Stimulated activated naive B cell treated with anti-CD40 and anti-IgM and Interleukin-4, amounts not matched to agents 10 μg/mL and 1 μg/mL and 100 μg/mL, for 72 hours (primary cell): ENCODE results near the gene RNF13.
"Not testable (repeated sequence)": the region's sequence is repeated elsewhere in the genome, so short reads cannot be mapped to it uniquely, and the experiment has no call there.

Experiments used
- ATAC-seq, 2 donors: fragments of 150-1000 bp; cut with Tn5 transposase; replicated peaks; 2 replicates each; pipeline ENCODE4 v1.10.0; 2021; ENCODE audit warnings: moderate library complexity in 1 of 2
- DNase-seq: peaks from one replicate; pipeline ENCODE4 v3.0.0; 2021
- H3K27ac Mint-ChIP-seq: one replicate; pipeline ENCODE4 v1.8.0; 2022; ENCODE audit warnings: mild to moderate bottlenecking, mixed read lengths
- H3K27me3 Mint-ChIP-seq, 2 donors: one replicate each; pipeline ENCODE4 v1.8.0; 2022; ENCODE audit warnings: mixed read lengths in 2 of 2
- H3K36me3 Mint-ChIP-seq, 2 donors: one replicate each; pipeline ENCODE4 v1.8.0; 2022; ENCODE audit warnings: mixed read lengths in 2 of 2, mild to moderate bottlenecking in 1 of 2
- H3K4me1 Mint-ChIP-seq, 2 donors: one replicate each; pipeline ENCODE4 v1.8.0; 2022; ENCODE audit warnings: mixed read lengths in 2 of 2, mild to moderate bottlenecking in 1 of 2
- H3K4me3 Mint-ChIP-seq, 2 donors: one replicate each; pipeline ENCODE4 v1.8.0; 2022; ENCODE audit warnings: mild to moderate bottlenecking in 2 of 2, mixed read lengths in 2 of 2, moderate library complexity in 1 of 2
- H3K9me3 Mint-ChIP-seq, 2 donors: one replicate each; pipeline ENCODE4 v1.8.0; 2022; ENCODE audit warnings: mixed read lengths in 2 of 2, mild to moderate bottlenecking in 1 of 2

Gene RNF13

DNA sequence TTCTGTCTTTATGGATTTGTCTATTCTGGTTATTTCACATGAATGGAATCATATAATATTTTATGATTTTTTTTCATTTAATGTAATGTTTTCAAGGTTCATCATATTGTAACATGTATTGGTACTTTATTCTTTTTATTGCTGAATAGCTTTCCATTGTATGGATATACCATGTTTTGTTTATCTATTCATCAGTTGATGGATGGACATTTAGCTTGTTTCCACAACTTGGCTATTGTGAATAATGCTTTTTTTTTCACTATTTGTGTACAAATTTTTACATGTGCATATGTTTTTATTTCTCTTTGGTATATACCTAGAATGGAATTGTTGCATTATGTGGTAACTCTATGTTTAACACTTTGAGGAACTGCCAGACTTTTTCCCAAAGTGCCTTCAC is 93.0 kb downstream of the RNF13 start:
- no peak for ATAC-seq
- no peaks in the 10 kb centered on the region for H3K4me1 Mint-ChIP-seq
- no peak for DNase-seq
- H3K27me3 Mint-ChIP-seq: no peaks in the 10 kb centered on the region
- no peaks in the 10 kb centered on the region for H3K9me3 Mint-ChIP-seq
- peaks cover 7 to 11% of the 10 kb centered on the region in 2 donors for H3K36me3 Mint-ChIP-seq
- no peak overlapping the region for H3K27ac Mint-ChIP-seq
- no peak overlapping the region for H3K4me3 Mint-ChIP-seq

DNA sequence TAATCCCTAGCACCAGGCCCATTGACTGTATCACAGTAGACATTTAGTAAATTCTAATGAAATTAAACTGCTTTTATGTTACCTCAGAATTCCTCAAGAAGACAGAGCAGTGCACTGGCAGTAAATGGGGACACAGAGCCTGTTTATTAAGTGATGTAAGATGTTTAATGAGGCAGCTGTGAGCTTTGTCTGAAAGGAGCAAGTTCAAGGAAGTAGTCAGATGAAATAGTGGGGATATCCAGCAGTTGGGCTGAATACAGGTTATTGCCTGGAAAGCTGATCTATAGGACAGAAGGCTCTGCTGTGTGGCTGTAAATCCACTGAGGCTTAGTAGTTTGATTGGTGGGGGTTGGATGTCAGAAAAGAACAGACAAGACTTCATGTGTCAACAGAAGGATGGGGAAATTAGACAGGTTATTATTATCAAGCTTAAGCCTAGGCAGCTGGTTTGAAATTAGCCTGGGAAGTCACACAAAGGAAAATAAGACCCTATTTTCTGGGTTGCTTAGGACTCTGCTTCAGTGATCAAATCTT is 95.5 kb downstream of the RNF13 start:
- Mint-ChIP-seq H3K36me3 (peaks cover 9 to 14% of the 10 kb centered on the region in 2 donors), H3K4me1 (no peaks in the 10 kb centered on the region), H3K9me3 (no peaks in the 10 kb centered on the region), H3K27me3 (no peaks in the 10 kb centered on the region), H3K27ac (no peak overlapping the region), H3K4me3 (no peak overlapping the region)
- no peak for DNase-seq
- no peak for ATAC-seq

DNA sequence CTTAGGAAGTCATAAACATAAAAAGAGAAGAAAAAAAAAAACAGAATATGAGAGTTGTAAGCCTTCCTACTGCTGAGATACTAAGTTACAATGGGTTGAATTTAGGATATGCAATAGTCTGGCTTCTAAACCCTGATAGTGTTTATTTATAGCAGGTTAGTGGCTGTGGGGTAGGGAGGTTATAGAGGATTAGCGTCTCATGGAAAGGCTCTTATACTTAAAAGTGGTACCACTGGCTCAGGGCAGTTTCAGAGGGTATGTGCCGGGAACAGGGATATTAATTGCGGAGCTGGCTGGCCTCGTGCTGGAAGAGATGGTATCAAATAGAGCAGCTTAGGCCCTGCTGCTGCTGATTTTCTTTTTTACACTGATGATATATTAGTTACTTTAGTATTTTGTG is 96.9 kb downstream of the RNF13 start:
- H3K4me1 Mint-ChIP-seq: no peaks in the 10 kb centered on the region
- H3K27ac Mint-ChIP-seq: no peak overlapping the region
- DNase-seq (no peak), ATAC-seq (no peak)
- H3K27me3 Mint-ChIP-seq: no peaks in the 10 kb centered on the region
- H3K9me3 Mint-ChIP-seq: no peaks in the 10 kb centered on the region
- H3K4me3 Mint-ChIP-seq: no peak overlapping the region
- H3K36me3 Mint-ChIP-seq: peaks cover 14 to 19% of the 10 kb centered on the region in 2 donors

DNA sequence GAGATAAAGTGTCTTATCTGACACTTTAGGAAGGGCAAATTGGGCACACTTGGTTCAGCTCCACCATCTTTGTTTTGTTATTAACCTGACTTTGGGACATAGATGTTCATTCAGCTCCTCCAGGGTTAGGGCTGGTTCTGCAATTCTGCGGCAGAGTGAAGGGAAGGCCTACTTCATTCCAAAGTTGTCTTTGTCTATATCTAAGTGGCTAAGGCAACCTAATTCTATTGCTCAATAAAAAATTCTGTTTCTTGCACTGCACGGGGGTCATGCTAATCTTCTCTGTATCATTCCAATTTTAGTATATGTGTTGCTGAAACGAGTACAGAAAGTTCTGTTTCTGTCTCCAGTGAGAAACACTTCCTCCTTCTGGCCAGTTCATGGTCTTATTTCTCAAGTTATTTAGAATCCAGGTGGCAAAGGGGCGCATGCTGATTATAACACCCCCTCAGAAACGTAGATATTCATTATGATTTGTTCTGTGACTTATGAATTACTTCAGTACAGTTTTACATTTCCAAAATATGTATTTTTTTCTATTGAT is 104.2 kb downstream of the RNF13 start:
- no peaks in the 10 kb centered on the region for H3K9me3 Mint-ChIP-seq

DNA sequence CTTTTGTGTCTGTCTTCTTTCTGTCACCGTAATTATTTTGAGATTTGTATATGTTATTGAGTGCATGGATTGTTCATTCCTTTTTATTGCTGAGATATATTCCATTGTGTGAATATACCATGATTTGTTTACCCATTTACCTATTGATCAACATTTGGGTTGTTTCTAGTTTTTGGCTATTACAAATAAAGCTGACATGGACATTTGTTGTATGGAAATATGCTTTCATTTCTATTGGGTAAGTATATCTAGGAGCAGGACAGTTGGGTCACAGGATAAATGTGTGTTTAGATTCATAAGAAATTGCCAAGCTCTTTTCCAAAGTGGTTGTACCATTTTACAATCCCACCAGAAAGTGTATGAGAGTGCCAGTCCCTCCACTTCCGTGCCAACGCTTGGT is 106.5 kb downstream of the RNF13 start:
- no peak for DNase-seq
- no peak overlapping the region for H3K27ac Mint-ChIP-seq

More for the DNA sequence above, 104.2 kb downstream of the RNF13 start:
- DNase-seq (no peak), ATAC-seq (no peak)
- H3K36me3 Mint-ChIP-seq: peaks cover 32 to 37% of the 10 kb centered on the region in 2 donors
- no peaks in the 10 kb centered on the region for H3K27me3 Mint-ChIP-seq
- peaks cover 7% of the 10 kb centered on the region in 2 donors for H3K4me1 Mint-ChIP-seq
- no peak overlapping the region for H3K27ac Mint-ChIP-seq
- H3K4me3 Mint-ChIP-seq: no peak overlapping the region

DNA sequence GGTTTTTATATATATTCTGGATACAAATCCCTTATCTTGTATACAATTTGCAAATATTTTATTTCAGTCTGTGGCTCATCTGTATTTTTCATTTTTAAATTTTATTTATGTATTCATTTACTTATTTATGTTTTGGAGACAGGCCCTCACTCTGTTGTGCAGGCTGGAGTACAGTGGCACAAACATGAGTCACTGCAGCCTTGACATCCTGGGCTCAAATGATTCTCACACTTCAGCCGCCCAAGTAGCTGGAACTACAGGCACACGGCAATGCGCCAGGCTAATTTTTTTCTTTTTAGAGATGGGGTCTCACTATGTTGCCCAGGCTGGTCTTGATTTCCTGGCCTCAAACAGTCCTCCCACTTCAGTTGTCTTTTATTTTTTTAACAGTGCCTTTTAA is 107.1 kb downstream of the RNF13 start:
- DNase-seq: no peak
- Mint-ChIP-seq H3K36me3 (peaks cover 21 to 24% of the 10 kb centered on the region in 2 donors), H3K9me3 (no peaks in the 10 kb centered on the region), H3K27me3 (no peaks in the 10 kb centered on the region), H3K4me1 (peaks cover 7% of the 10 kb centered on the region in 2 donors), H3K4me3 (no peak overlapping the region), H3K27ac (no peak overlapping the region)
- no peak for ATAC-seq

More for the DNA sequence above, 106.5 kb downstream of the RNF13 start:
- peaks cover 22 to 28% of the 10 kb centered on the region in 2 donors for H3K36me3 Mint-ChIP-seq
- H3K4me1 Mint-ChIP-seq: peaks cover 7% of the 10 kb centered on the region in 2 donors
- no peak overlapping the region for H3K4me3 Mint-ChIP-seq
- no peak for ATAC-seq
- H3K27me3 Mint-ChIP-seq: no peaks in the 10 kb centered on the region
- H3K9me3 Mint-ChIP-seq: no peaks in the 10 kb centered on the region

DNA sequence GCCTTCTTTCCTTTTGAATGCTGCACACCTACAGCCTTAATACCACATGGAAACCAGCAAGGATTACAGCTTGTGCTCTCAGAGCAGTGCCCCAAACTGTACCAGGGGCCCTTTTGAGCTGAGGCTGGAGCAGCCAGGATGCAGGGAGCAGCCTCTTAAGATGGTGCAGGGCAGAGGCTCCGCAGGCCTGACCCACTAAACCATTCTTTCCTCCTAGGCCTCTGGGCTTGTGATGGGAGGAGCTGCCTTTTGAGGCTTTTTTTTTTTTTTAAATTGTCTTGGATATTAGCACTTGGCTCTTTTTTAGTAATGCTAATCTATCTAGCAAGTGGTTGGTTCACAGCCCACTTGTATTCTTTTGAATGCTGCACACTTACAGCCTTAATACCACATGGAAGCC is 120.0 kb downstream of the RNF13 start:
- peaks cover 4 to 11% of the 10 kb centered on the region in 2 donors for H3K9me3 Mint-ChIP-seq
- DNase-seq (no peak), ATAC-seq (no peak)
- no peak overlapping the region for H3K4me3 Mint-ChIP-seq
- peaks cover 46 to 70% of the 10 kb centered on the region in 2 donors for H3K36me3 Mint-ChIP-seq
- H3K27me3 Mint-ChIP-seq: no peaks in the 10 kb centered on the region
- peaks cover 5 to 17% of the 10 kb centered on the region in 2 donors for H3K4me1 Mint-ChIP-seq
- H3K27ac Mint-ChIP-seq: no peak overlapping the region

DNA sequence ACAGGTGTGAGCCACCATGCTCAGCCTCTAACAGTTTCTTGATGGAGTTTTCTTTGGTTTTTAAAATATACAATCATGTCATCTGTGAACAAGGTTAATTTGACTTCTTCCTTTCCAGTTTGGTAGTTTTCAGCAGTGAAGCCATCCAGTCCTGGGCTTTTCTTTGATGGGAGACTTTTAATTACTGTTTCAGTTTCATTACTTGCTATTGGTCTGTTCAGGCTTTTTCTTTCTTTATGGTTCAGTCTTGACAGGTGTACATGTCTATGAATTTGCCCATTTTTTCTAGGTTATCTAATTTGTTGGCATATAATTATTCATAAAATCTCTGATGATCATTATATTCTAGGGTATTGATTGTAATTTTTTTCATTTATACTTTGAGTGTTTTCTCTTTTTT is 120.8 kb downstream of the RNF13 start:
- Mint-ChIP-seq H3K9me3 (peaks cover 4 to 11% of the 10 kb centered on the region in 2 donors), H3K27me3 (no peaks in the 10 kb centered on the region), H3K4me1 (peaks cover 5 to 17% of the 10 kb centered on the region in 2 donors), H3K27ac (peak overlapping the region; percentile 54), H3K4me3 (no peak overlapping the region), H3K36me3 (peaks cover 50 to 73% of the 10 kb centered on the region in 2 donors)
- no peak for DNase-seq
- ATAC-seq: no peak

DNA sequence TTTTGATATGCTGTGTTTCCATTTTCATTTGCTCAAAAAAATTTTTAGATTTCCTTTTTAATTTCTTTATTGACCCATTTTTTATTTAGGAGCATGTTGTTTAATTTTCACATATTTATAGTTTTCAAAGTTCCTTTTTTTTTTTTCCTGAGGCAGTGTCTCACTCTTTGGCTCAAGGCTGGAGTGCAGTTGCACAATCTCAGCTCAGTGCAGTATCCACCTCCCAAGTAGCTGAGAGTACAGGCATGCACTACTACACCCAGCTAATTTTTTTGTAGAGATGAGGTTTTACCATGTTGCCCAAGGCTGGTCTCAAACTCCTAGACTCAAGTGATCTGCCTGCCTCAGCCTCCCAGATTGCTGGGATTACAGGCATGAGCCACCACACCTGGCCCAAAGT is 121.5 kb downstream of the RNF13 start:
- ATAC-seq (no peak), DNase-seq (no peak)
- Mint-ChIP-seq H3K4me1 (peaks cover 9 to 17% of the 10 kb centered on the region in 2 donors), H3K4me3 (no peak overlapping the region), H3K9me3 (peaks cover 4 to 11% of the 10 kb centered on the region in 2 donors), H3K36me3 (peaks cover 52 to 72% of the 10 kb centered on the region in 2 donors), H3K27me3 (no peaks in the 10 kb centered on the region), H3K27ac (no peak overlapping the region)

DNA sequence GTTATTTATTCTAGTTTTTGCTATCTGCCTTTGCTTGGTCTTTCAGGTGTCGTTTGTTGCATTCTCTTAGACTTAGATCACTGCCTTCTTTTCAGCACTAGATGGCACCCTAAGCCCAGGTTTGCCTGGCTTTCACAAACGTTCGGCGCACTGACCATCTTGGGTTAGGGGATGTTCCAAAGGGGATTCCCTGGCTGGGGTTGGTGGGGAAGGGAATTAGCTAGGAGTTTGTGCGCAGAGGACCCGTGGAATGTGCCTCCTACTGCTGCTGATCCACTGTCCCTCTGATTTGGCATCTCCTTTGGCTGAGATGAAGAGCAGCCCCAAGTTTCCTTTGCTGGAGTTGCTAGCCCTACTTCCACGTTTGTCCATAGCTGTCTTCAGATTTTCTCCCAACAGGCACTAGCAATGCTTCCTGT is 123.8 kb downstream of the RNF13 start:
- H3K27ac Mint-ChIP-seq: no peak overlapping the region
- peak in 1 of 2 donors; percentile 41 for ATAC-seq
- peaks cover 6 to 12% of the 10 kb centered on the region in 2 donors for H3K4me1 Mint-ChIP-seq
- peaks cover 4 to 9% of the 10 kb centered on the region in 2 donors for H3K9me3 Mint-ChIP-seq
- H3K36me3 Mint-ChIP-seq: peaks cover 40 to 61% of the 10 kb centered on the region in 2 donors
- H3K4me3 Mint-ChIP-seq: no peak overlapping the region
- no peaks in the 10 kb centered on the region for H3K27me3 Mint-ChIP-seq
- DNase-seq: no peak

DNA sequence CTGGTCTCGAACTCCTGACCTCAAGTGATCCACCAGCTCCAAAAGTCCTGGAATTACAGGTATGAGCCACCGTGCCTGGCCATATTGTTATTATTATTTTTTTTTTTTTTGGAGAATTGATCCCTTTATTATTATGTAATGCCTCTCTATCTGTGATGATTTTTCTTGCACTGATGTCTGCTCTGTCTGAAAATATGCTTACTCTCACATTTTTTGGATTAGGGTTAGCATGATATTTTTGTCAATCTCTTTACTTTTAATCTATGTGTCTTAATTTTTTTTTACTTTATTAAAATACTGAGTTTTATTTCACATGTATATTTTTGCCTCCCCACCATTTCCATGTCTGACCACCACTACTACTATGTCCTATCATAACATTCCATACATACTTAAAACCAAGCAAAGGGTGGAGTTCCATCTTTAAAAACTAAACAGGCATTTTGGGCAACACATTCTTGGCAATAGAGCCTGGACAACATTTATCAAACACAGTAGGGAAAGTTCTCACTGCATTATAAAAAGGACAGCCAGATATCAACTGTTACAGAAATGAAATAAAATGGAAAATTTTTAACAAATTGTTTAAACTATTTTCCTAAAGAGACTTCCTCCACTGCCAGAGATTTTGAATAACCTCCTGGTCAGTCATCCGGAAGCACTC is 125.5 kb downstream of the RNF13 start:
- not testable (repeated sequence) for H3K27me3 Mint-ChIP-seq, H3K4me3 Mint-ChIP-seq, H3K9me3 Mint-ChIP-seq, DNase-seq, H3K27ac Mint-ChIP-seq, ATAC-seq
- H3K4me1 Mint-ChIP-seq: peaks cover 6 to 12% of the 10 kb centered on the region in 2 donors
- H3K36me3 Mint-ChIP-seq: peaks cover 40 to 61% of the 10 kb centered on the region in 2 donors

DNA sequence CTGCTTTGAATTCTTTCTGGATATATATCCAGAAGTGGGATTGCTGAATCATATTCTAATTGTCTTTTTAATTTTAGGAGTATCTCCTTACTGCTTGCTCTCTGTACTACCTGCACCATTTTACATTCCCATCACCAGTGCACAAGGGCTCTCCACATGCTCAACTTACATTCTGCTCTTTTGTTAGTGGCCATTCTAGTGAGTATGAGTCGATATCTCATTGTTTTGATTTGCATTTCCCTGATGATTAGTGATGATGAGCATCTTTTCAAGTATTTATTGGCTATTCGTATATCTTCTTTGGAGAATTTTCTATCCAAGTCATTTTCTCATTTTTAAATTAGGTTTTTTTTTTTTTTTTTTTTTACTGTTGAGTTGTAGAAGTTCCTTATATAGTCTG is 128.2 kb downstream of the RNF13 start:
- Mint-ChIP-seq H3K36me3 (peaks cover 43 to 60% of the 10 kb centered on the region in 2 donors), H3K4me1 (peaks cover 7 to 20% of the 10 kb centered on the region in 2 donors), H3K27ac (no peak overlapping the region), H3K4me3 (no peak overlapping the region), H3K27me3 (no peaks in the 10 kb centered on the region), H3K9me3 (peaks cover 0 to 3% of the 10 kb centered on the region in 2 donors)
- ATAC-seq (no peak), DNase-seq (no peak)

DNA sequence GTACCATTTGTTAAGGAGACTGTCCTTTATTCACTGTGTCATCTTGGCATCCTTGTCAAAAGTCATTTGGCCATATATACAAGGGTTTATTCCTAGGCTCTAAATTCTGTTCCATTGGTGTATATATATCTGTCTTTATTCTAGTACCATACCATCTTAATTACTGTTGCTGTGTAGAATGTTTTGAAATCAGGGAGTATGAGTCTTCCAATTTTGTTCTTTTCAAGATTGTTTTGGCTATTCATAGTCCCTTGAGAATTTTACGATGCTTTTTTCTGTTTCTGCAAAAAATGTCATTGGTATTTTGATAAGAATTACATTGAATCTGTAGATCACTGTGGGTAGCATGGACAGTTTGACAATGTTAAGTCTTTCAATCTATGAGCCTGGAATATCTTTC is 128.9 kb downstream of the RNF13 start:
- ATAC-seq (no peak), DNase-seq (no peak)
- Mint-ChIP-seq H3K27me3 (no peaks in the 10 kb centered on the region), H3K27ac (no peak overlapping the region), H3K9me3 (peaks cover 0 to 1% of the 10 kb centered on the region in 2 donors), H3K4me1 (peaks cover 12 to 19% of the 10 kb centered on the region in 2 donors), H3K4me3 (no peak overlapping the region), H3K36me3 (peaks cover 41 to 57% of the 10 kb centered on the region in 2 donors)

DNA sequence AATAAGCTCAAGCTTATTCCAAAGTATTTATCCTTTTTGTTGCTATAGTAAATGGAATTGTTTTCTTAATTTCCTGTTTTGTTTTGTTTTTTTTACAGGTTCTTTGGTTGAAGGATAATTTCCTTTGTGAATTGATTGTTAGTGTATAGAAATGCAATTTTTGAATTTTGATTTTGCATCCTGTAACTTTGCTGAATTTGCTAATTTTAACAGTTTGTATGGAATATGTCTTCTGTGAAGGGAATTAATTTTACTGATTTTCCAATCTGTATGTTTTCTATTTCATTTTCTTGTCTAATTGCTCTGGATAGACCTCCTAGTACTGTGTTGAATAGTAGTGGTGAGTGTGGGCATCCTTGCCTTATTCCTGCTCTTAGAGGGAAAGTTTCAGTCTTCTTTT is 129.4 kb downstream of the RNF13 start:
- DNase-seq: no peak
- Mint-ChIP-seq H3K9me3 (peaks cover 0 to 1% of the 10 kb centered on the region in 2 donors), H3K27me3 (no peaks in the 10 kb centered on the region), H3K27ac (no peak overlapping the region), H3K36me3 (peaks cover 44 to 61% of the 10 kb centered on the region in 2 donors), H3K4me3 (no peak overlapping the region), H3K4me1 (peaks cover 15 to 24% of the 10 kb centered on the region in 2 donors)
- ATAC-seq: no peak

DNA sequence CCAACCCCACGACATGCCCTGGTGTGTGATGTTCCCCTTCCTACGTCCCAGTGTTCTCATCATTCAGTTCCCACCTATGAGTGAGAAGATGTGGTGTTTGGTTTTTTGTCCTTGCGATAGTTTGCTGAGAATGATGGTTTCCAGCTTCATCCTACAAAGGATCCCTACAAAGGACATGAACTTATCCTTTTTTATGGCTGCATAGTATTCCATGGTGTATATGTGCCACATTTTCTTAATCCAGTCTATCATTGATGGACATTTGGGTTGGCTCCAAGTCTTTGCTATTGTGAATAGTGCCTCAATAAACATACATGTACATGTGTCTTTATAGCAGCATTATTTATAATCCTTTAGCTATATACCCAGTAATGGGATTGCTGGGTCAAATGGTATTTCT is 131.0 kb downstream of the RNF13 start:
- H3K4me1 Mint-ChIP-seq: peaks cover 15 to 33% of the 10 kb centered on the region in 2 donors
- H3K9me3 Mint-ChIP-seq, H3K27me3 Mint-ChIP-seq, H3K4me3 Mint-ChIP-seq, DNase-seq, H3K27ac Mint-ChIP-seq, ATAC-seq: not testable (repeated sequence)
- peaks cover 46 to 66% of the 10 kb centered on the region in 2 donors for H3K36me3 Mint-ChIP-seq
